Midbrain (tissue), 1 donor: ENCODE data around the gene NEU4.
"Not testable (repeated sequence)": the region's sequence is repeated elsewhere in the genome, so short reads cannot be mapped to it uniquely, and the experiment has no call there.

Experiments used
- DNase-seq: peaks from one replicate; lab custom pipeline; 2025; lab: John Stamatoyannopoulos, UW

Gene NEU4

DNA sequence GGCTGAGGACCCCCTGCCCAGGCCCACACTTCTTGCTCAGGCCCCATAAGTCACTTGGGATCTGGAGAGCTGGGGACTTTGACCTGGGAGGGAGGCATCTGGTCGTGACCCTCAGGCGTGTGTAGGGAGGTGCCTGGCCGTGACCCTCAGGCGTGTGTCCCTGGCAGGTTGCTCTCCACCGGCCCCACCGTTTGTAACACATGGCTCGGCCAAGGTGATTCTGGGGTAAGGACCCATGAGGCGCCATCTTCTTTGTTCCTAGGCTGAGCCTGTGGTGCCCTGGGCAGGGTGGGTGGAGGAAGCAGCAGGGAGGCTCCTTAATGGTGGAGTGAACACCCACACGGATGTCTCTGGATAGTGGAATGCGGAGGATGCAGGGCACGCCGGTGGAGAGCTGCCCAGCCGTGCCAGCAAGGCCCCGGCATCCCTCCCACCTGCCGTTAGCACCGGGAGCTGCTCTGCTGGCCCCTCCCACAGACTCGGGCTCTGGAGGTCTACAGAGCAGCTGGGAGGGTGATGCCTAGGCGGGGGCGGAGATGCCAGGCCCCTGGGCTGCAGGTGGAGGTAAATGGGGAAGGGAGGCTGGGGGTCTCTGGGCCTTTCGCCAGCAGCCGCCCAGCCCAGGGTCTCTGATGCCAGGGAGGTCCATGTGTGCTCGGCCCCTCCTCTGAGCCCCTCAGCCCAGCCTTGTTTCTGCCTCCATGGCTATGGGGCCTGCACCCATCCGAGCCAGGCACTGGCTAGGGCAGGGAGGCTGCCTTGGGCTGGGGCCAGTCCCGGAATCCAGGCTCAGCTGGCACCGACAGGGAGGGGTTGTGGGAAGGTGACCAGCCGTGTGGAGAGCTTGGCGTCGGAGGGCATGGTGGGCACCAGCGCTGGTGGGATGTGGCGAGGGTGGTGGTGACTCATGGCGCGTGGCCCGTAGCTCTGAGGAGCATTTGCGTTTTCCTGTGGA lies 33.5 kb upstream of the NEU4 start:
- DNase-seq, result no peak

DNA sequence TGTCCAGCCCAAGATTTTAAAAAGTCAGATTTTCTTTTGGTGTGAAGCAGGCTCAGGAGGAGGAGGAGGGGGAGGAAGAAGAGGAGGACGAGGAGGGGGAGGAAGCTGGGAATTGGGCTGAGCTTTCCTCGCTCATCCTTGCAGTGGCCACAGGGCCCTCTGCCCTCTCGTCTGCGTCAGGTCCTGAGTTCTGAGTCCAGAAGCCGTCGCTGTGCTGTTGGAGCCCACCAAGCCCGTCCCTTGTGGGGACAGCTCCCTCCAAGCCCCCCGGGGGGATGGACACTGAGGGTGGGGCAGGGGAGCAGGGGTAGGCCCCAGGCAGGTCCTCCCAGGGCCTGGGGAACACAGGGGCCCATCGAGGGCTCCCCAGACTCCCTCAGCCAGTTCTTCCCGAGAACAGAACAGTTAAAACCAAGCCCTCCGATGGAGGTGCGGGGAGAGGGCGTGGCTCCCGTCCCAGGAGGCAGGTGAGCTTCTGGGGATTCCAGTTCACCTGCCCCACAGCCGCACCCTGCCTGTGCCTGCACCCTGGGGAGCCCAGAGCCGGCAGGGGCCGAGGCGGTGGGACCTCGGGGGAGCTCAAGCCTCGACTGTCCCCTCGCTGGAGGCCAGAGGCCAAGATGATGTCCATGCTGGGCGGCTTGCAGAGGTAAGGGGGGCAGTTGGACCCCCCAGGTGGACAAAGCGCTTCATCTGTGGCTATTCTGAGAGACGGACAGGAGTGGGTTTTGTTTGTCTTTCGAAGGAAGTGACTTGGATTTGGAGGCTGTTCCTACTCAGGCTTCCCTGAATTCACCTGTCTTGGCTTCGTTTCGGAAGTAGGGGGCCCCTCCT lies 32.4 kb upstream of the NEU4 start, which contains the start of gene GAL3ST2:
Gene GAL3ST2, plus strand, starts transcription at position 487 of the 834 bp plus-strand sequence. Its CDS starts 134 bp downstream, at position 621.
- DNase-seq, result no peak

DNA sequence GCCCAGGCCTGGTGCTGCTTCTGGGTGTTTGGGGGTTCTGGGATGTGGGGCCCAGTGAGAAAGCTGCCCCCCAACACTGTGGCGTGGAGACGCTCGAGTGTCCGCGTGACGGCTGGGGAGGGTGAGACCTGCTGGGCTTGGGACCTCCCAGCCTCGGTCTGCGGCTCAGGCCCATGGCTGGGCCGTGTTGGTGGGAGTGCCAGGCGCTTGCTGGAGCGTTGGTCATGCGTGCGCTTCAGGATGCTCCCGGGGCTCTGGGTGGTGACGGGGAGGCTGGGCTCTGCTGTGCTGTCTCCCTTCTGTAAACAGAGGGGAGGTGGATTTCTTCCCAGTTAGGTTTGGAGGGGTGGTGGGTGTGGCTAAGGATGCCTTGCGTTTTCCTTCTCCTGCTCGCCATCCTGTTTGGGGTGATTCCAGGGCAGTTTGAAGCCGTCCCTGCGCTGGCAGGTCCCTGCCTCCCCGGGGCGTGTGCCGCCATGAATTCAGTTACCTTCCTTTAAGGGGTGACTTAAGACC lies 31.8 kb upstream of the NEU4 start:
- DNase-seq, result no peak

DNA sequence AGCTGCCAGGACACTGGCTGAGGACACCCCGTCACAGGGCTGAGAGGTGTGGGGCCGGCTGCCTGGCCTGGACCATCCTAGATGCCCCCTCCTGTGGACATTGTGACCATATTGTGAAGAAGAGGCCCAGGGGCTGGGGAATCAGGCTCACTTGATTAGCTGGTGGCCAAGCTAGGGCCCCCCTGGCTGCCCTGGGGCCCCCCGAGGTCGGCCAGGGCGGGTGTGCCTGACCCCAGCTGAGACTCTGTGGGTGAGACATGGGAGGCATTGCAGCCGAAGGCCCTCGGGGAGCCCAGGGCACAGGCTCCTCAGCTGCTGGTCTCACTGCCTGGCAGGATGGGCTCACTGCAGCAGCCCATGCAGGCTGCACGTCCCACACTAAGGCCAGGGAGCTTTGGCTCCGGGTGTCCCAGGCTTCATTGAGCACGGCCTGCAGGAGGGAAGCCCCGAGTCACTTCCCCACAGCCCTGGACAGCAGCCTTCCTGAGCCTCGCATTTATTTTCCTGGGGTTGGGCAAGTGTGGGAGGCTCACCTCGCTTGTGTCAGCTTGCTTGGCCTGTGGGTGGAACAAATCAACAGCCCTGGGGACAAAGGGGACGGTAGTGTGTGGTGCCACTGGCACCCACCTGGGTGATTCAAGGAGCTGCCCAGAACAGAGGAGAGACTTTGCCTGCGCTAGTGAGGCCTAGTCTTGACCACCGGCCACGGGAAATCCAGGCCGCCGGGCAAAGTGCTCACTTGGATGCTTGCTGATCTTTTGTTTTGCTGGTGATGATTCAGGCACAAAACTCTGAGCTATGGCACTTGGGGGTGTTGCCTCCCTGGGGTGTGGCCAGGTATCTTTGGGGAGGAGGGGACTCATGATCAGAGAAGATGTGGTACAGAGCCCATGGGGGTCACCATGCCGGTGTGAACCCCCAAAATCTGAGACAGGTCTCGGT lies 31.0 kb upstream of the NEU4 start:
- no peak for DNase-seq

- DNase-seq, result no peak
Observed at GRCh38 chr2:241780939-241781569, 27.9 kb upstream of the NEU4 start.

GRCh38 chr2:241782053-241782452 lies 26.9 kb upstream of the NEU4 start:
- not testable (repeated sequence) for DNase-seq

GRCh38 chr2:241788135-241788534 lies 20.9 kb upstream of the NEU4 start:
- no peak for DNase-seq

GRCh38 chr2:241788572-241788971 lies 20.4 kb upstream of the NEU4 start:
- DNase-seq, result no peak

GRCh38 chr2:241791385-241791784 lies 17.6 kb upstream of the NEU4 start:
- DNase-seq, result not testable (repeated sequence)

- DNase-seq, result no peak
Observed at GRCh38 chr2:241793385-241793784, 15.6 kb upstream of the NEU4 start.

GRCh38 chr2:241794250-241794823 lies 14.7 kb upstream of the NEU4 start:
- DNase-seq, result no peak

- DNase-seq, result no peak
Observed at GRCh38 chr2:241795021-241795999, 13.7 kb upstream of the NEU4 start.

GRCh38 chr2:241796209-241796608 lies 12.8 kb upstream of the NEU4 start:
- no peak for DNase-seq

GRCh38 chr2:241796610-241797138 lies 12.3 kb upstream of the NEU4 start:
- no peak for DNase-seq

DNA sequence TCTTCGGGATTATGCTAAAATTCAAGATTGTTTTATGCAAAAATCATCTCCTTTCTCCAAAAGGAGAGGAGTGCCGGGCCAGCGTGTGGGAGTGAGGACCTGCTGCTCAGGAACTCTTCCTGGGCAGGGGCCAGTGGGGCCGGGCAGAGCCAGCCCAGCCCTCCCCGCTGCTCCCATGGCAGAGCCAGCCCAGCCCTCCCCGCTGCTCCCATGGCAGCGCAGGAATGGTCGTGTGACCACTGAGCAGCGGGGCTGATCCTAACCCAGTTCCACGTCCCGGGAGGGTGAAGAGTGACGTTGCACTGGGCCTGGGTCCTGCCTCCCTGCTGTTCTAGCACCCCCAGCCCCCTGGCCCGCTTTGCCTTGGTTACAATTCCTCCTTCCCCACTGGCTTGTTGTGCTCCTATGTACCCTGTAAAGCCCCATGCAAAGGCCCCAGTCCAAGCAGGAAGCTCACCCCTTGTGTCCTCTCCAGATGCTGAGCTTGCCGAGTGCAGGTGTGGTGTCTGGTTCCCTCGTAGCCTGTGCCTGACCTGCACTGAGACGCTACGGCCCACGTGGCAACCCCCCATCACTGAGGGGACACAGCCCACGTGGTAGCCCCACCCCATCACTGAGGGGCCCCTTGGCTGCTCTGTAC lies 11.4 kb upstream of the NEU4 start:
- peak; percentile 9 for DNase-seq

GRCh38 chr2:241798081-241798630 lies 10.8 kb upstream of the NEU4 start:
- no peak for DNase-seq

GRCh38 chr2:241798631-241799521 lies 10.1 kb upstream of the NEU4 start:
- DNase-seq, result no peak
